H9 (cell line): ENCODE data around the gene LHFPL6. TPM values are rescaled to one million over a fixed set of nuclear protein-coding genes. Genes with fewer than 3 reads are reported as not detected.

Experiments
- DNase-seq: peaks from one replicate; pipeline ENCODE4 v3.0.0-alpha.2; 2017
- H2AFZ ChIP-seq: one replicate; pipeline ENCODE4 v1.6.1; 2013; ENCODE audit warnings: mild to moderate bottlenecking, low read length, control low read depth, moderate library complexity
- H2AK5ac ChIP-seq: 2 replicates; pipeline ENCODE4 v1.6.1; 2013; ENCODE audit warnings: low read length, control low read depth, mixed read lengths; ENCODE audit not compliant: insufficient read length
- H2BK120ac ChIP-seq: one replicate; pipeline ENCODE4 v1.6.1; 2013; ENCODE audit warnings: low read depth, mild to moderate bottlenecking, low read length, control low read depth, inconsistent platforms; ENCODE audit not compliant: poor library complexity, severe bottlenecking
- H2BK12ac ChIP-seq: 2 replicates; pipeline ENCODE4 v1.6.1; 2013; ENCODE audit warnings: low read length, control low read depth, mixed read lengths, low read depth; ENCODE audit not compliant: insufficient read length
- H2BK15ac ChIP-seq: 2 replicates; pipeline ENCODE4 v1.6.1; 2013; ENCODE audit warnings: low read depth, low read length, control low read depth
- H2BK20ac ChIP-seq: one replicate; pipeline ENCODE4 v1.6.1; 2013; ENCODE audit warnings: low read depth, mild to moderate bottlenecking, low read length, control low read depth, inconsistent platforms; ENCODE audit not compliant: poor library complexity, severe bottlenecking
- H2BK5ac ChIP-seq: 2 replicates; pipeline ENCODE4 v1.6.1; 2013; ENCODE audit warnings: low read length, control low read depth, mixed read lengths; ENCODE audit not compliant: insufficient read length
- H3K14ac ChIP-seq: 2 replicates; pipeline ENCODE4 v1.6.1; 2013; ENCODE audit warnings: low read length, control low read depth; ENCODE audit not compliant: insufficient read depth
- H3K18ac ChIP-seq: 2 replicates; pipeline ENCODE4 v1.6.1; 2013; ENCODE audit warnings: low read depth, mild to moderate bottlenecking, mixed read lengths, low read length, control low read depth; ENCODE audit not compliant: insufficient read length
- H3K23ac ChIP-seq: 2 replicates; pipeline ENCODE4 v1.6.1; 2013; ENCODE audit warnings: low read length, control low read depth, mixed read lengths, low read depth; ENCODE audit not compliant: insufficient read length
- H3K23me2 ChIP-seq: 2 replicates; pipeline ENCODE4 v1.6.1; 2013; ENCODE audit warnings: low read depth, mild to moderate bottlenecking, mixed read lengths, low read length, control low read depth; ENCODE audit not compliant: insufficient read length, poor library complexity, severe bottlenecking
- H3K27ac ChIP-seq: 2 replicates; pipeline ENCODE4 v1.5.1; 2013; ENCODE audit warnings: low read length, control low read depth, mixed read lengths, low read depth; ENCODE audit not compliant: insufficient read length
- H3K27me3 ChIP-seq: 2 replicates; pipeline ENCODE4 v1.6.1; 2013; ENCODE audit warnings: low read length, control low read depth, inconsistent platforms; ENCODE audit not compliant: insufficient read depth
- H3K4ac ChIP-seq: 2 replicates; pipeline ENCODE4 v1.6.1; 2013; ENCODE audit warnings: low read depth, mild to moderate bottlenecking, control low read depth, inconsistent platforms, low read length, moderate library complexity
- H3K4me1 ChIP-seq: 2 replicates; pipeline ENCODE4 v1.6.1; 2013; ENCODE audit warnings: low read length, control low read depth, inconsistent platforms; ENCODE audit not compliant: insufficient read depth
- H3K4me2 ChIP-seq: 2 replicates; pipeline ENCODE4 v1.6.1; 2013; ENCODE audit warnings: low read length, control low read depth, mixed read lengths; ENCODE audit not compliant: insufficient read length, insufficient read depth
- H3K56ac ChIP-seq: 2 replicates; pipeline ENCODE4 v1.6.1; 2013; ENCODE audit warnings: low read depth, mild to moderate bottlenecking, mixed read lengths, low read length, control low read depth; ENCODE audit not compliant: insufficient read length
- H3K79me1 ChIP-seq: 2 replicates; pipeline ENCODE4 v1.6.1; 2013; ENCODE audit warnings: low read depth, mild to moderate bottlenecking, moderate library complexity, low read length, control low read depth, inconsistent platforms; ENCODE audit not compliant: insufficient read depth, poor library complexity, severe bottlenecking
- H3K79me2 ChIP-seq: 2 replicates; pipeline ENCODE4 v1.6.1; 2013; ENCODE audit warnings: low read length, control low read depth, inconsistent platforms; ENCODE audit not compliant: insufficient read depth
- H3K9ac ChIP-seq: 2 replicates; pipeline ENCODE4 v1.6.1; 2013; ENCODE audit warnings: low read length, control low read depth, mixed read lengths; ENCODE audit not compliant: insufficient read length; ENCODE audit errors: extremely low read depth
- H3K9me3 ChIP-seq: one replicate; pipeline ENCODE4 v1.6.1; 2013; ENCODE audit warnings: low read depth, low read length, inconsistent platforms; ENCODE audit not compliant: control insufficient read depth
- H3T11ph ChIP-seq: one replicate; pipeline ENCODE4 v1.6.1; 2013; ENCODE audit warnings: mild to moderate bottlenecking, low read length, control low read depth, inconsistent platforms
- H4K20me1 ChIP-seq: one replicate; pipeline ENCODE4 v1.6.1; 2013; ENCODE audit not compliant: control insufficient read depth, insufficient read length, insufficient read depth
- H4K5ac ChIP-seq: 2 replicates; pipeline ENCODE4 v1.6.1; 2013; ENCODE audit warnings: low read depth, mild to moderate bottlenecking, mixed read lengths, low read length, control low read depth; ENCODE audit not compliant: insufficient read length
- H4K8ac ChIP-seq: replicated peaks from 2 replicates; pipeline ENCODE4 v1.6.1; 2013; ENCODE audit warnings: low read length, control low read depth, mixed read lengths, low read depth; ENCODE audit not compliant: insufficient read length
- H4K91ac ChIP-seq: 2 replicates; pipeline ENCODE4 v1.6.1; 2013; ENCODE audit warnings: low read depth, mild to moderate bottlenecking, moderate library complexity, mixed read lengths, low read length, control low read depth; ENCODE audit not compliant: insufficient read length
- H3K27ac Mint-ChIP-seq, 3 experiments: 2 replicates in 2 of 3; 3 replicates in 1 of 3; pipeline ENCODE4 v1.8.0; 2020 to 2021; ENCODE audit warnings: mixed read lengths in 3 of 3, mild to moderate bottlenecking in 1 of 3, moderate library complexity in 1 of 3
- H3K27me3 Mint-ChIP-seq: 2 replicates; pipeline ENCODE4 v1.8.0; 2021; ENCODE audit warnings: low read depth, mild to moderate bottlenecking, moderate library complexity, mixed read lengths
- H3K36me3 Mint-ChIP-seq, 3 experiments: 2 replicates in 2 of 3; 3 replicates in 1 of 3; pipeline ENCODE4 v1.8.0; 2020 to 2021; ENCODE audit warnings: low read depth in 3 of 3, mixed read lengths in 3 of 3; ENCODE audit not compliant: insufficient read depth in 1 of 3
- H3K4me1 Mint-ChIP-seq, 2 experiments: 2 replicates each; pipeline ENCODE4 v1.8.0; 2020; ENCODE audit warnings: mixed read lengths in 2 of 2
- H3K4me3 Mint-ChIP-seq, 2 experiments: 2 replicates in 1 of 2; 3 replicates in 1 of 2; pipeline ENCODE4 v1.8.0; 2020 to 2021; ENCODE audit warnings: mild to moderate bottlenecking in 2 of 2, mixed read lengths in 2 of 2, moderate library complexity in 1 of 2
- H3K9me3 Mint-ChIP-seq, 2 experiments: 2 replicates in 1 of 2; 3 replicates in 1 of 2; pipeline ENCODE4 v1.8.0; 2020; ENCODE audit warnings: mild to moderate bottlenecking in 2 of 2, mixed read lengths in 2 of 2, moderate library complexity in 1 of 2
- CTCF ChIP-seq: fragments of 200-600 bp; sonication (generic); conservative IDR thresholded peaks from 3 replicates; pipeline ENCODE4 v1.8.0; 2021; ENCODE audit warnings: antibody characterized with exemption, mild to moderate bottlenecking
- WGBS: extraction: QIAGEN DNeasy Blood & Tissue Kit; methylation state at CpG from one replicate; pipeline ENCODE4 v1.1.7; 2013; ENCODE audit warnings: missing lambda C conversion rate, low lambda C conversion rate, mixed read lengths; ENCODE audit not compliant: insufficient read length; ENCODE audit errors: extremely low coverage; 5-methylcytosine and 5-hydroxymethylcytosine counted together
- total RNA-seq: library from RNA; stranded (reverse); gene quantifications from 2 replicates; pipeline ENCODE4 v1.2.1, GENCODE V29; 2021

LHFPL6 gene
- total RNA-seq, 1 experiment from 2014 or later = 3.5 TPM

- Histone ChIP-seq H2BK120ac (no peak overlapping the region), H3K4me1 (peaks cover 5% of the 10 kb centered on the region), H3K56ac (no peak overlapping the region), H3K23me2 (no peaks in the 10 kb centered on the region), H2BK12ac (no peak overlapping the region), H3K14ac (no peak overlapping the region), H2BK15ac (no peak overlapping the region), H2AK5ac (no peak overlapping the region), H2AFZ (no peak overlapping the region), H3K27me3 (no peaks in the 10 kb centered on the region), H4K91ac (no peak overlapping the region), H2BK5ac (no peak overlapping the region), H3K79me1 (no peaks in the 10 kb centered on the region), H4K5ac (no peak overlapping the region), H3K9me3 (no peaks in the 10 kb centered on the region), H3K4me2 (no peak overlapping the region), H3K9ac (no peak overlapping the region), H3K27ac (no peak overlapping the region), H3T11ph (no peak overlapping the region), H2BK20ac (no peak overlapping the region), H3K18ac (no peak overlapping the region), H3K79me2 (no peaks in the 10 kb centered on the region), H3K4ac (no peak overlapping the region), H3K23ac (no peak overlapping the region), H4K8ac (no peak overlapping the region), H4K20me1 (no peaks in the 10 kb centered on the region)
- no CpG with 5 or more reads among the region's 1 CpG for WGBS
- Mint-ChIP-seq H3K36me3 (no peaks in the 10 kb centered on the region), H3K27me3 (peaks cover 2% of the 10 kb centered on the region; the same call in 1 of the 2 replicates), H3K27ac (no peak overlapping the region), H3K4me3 (no peak overlapping the region), H3K4me1 (peaks cover 23 to 26% of the 10 kb centered on the region in 2 experiments), H3K9me3 (peaks cover 0 to 3% of the 10 kb centered on the region in 2 experiments; a peak in 3 of 5 replicates)
- TF ChIP-seq CTCF = no peak
- no peak for DNase-seq
These were observed 92.7 kb downstream of the LHFPL6 start for GRCh38 chr13:39510316-39510695.
